GM19372 (cell line): Measurements from ENCODE around the gene PBX4.

Experiments
- ATAC-seq: cut with Tn5 transposase; IDR thresholded peaks from one replicate; pipeline ENCODE4 v1.9.1; 2021; ENCODE audit warnings: mild to moderate bottlenecking, low read depth, moderate library complexity; ENCODE audit not compliant: unreplicated experiment

The PBX4 gene

DNA sequence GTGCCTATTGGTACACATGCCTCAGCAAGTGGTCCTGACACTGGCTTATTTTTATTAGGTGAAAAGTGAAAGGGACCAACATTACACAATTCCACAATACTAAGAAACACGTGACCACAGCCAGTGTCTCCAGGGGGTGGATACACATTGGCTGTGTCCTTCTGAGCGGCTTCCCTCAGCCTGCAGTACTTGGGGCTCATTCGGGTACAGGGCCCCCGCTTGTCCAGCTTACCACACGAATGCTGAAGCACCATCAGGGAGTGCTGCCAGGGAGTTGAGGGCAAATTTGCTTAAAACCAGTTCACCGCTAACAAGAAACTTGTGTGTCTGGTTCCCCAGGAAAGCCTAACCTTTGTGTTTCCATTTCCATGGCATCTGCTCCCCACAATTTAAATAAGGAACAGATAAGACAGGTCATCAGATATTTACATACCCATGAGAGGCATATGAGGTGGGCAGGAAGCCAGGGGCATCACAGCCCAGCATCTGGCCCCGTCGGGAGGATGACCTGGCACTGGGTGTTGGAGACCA, 23.3 kb downstream of the PBX4 start:
- no peak for ATAC-seq

DNA sequence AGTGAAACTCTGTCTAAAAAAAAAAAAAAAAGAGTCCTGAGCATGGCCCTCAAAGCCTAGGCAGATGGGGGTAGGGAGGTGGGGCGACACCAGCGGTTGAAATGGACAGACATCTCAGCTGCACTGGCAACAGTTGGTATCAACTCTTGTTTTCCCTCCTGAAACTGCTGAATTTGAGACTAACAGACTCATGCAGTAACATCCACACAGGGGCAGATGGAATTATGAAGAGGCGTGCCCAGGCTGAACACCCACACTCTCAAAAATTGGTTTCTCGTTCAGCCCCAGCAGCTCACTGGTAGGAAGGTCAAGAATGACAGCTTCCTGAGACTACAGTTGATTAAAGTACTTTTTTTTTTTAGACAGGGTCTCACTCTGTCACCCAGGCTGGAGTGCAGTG, 24.1 kb downstream of the PBX4 start:
- ATAC-seq = no peak

DNA sequence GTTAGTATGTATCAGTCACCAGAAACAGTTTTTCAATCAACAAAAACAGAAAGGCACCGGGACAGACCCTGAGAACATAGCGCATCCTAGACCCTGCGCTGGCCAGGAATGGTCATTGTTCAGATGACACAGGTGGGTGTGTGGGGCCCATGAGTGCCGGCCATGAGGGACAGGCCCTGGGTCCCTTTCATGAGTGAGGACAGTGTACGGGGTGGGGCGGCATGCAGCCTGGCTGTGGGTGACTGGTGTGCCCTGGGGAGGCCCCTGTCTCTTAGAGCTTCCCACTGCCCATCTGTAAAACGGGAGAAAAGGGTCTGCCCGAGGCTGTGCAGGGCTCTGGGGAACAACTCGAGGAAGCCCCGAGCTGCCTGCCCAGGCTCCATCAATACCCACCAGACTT, 25.8 kb downstream of the PBX4 start:
- no peak for ATAC-seq

DNA sequence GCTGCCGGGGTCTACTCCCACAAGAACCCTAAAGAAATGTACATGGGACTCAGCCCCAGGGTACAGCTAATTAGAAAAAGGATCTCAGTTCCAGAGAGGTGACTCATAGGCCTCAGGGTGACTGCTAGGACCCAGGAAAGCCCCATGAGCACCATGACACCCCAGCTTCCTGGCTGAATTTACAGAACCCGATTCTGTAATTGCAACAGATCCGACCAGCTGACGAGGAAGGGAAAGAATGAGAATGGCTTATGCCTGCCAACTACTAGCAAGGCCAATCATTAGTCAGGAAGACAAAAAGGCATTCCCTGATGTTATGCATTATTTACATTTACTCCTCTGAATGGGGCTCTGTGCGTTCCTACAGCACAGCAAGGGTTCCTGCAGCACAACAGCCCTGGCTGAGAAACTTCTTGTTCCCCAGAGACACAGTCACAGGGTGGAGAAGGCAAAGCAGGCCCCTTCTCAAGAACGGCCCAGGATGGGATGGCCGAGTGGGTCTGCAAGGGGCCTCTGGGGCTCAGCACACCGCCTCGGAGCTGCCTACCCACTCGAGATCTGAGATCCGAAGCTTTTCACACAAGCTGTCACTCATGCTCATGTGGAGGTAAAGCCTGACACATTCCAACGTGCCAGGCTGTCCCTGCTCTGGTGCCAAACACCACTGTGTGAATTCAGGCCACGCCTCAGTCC, 27.2 kb downstream of the PBX4 start:
- no peak for ATAC-seq

GRCh38 chr19:19588546-19588945, 29.9 kb downstream of the PBX4 start:
- no peak for ATAC-seq

DNA sequence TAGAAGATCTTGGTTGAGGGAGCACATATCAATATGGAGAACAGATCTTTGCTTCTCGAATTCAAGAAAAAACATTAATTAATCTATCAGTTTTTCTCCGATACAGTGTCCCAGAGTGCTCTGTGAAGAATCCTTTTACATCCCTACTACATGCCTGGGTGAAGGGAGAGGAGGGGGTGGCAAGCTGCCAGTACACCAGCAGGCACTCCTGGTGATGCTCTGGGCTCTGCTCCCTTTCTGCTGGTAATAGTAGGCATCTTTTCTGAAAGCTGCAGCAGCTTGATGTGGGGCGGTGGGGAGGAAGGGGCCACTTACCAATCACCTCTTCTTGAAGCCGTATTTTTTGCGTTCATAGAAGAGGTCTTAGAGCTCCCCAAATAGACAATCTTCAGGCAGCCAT, 30.7 kb downstream of the PBX4 start:
- no peak for ATAC-seq

DNA sequence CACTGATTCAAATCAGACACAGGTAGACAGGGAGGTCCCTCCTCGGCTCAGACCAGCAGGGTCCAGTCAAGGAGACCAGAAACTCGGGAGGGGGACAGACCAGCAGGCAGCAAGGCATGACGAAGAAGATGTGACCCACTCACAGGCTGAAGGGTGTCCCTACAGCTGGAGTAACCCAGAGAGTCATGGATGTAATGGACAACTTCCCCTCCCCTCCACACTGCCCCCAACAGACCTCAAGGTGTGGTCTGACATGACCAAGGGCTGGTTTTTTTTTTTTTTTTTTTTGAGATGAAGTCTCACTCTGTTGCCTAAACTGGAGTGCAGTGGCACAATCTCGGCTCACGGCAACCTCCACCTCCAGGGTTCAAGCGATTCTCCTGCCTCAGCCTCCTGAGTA, 34.1 kb downstream of the PBX4 start:
- ATAC-seq = no peak

DNA sequence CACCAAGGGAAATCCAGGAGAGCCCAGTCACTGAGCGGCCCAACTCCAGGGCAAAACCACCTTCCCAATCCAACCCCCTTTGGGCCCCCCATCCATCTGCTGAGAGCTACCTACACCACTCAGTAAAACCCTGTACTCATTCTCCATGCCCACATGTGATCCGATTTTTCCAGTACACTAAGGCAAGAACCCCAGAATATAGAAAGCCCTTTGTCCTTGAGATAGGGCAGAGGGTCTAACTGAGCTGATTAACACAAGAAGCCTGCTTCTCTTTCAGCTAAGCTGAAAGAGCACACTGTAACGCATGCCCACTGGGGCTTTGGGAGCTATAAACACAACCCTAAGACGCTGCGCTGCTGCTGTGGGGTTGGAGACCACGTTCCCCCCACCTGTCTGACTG, 36.0 kb downstream of the PBX4 start:
- no peak for ATAC-seq

DNA sequence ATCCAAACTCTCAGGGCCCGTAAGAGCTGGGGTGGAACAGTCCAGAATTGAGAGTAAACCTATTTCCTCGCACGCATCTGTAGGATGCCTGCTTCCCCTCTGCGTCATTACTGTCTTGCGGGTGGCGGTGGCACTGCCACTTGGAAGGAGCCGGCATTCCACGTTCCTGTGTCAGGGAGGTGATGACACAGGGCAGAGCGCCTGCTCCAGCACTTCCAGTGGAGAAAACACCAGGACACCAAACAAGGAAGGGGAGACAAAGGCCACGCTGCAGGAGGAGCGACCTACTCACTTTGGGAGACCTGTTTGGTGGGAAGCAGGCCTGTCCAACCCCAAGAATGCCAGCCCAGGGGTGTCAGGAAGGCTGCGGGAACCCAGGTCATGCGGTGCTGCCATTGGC, 37.1 kb downstream of the PBX4 start:
- ATAC-seq = no peak

GRCh38 chr19:19580418-19580817, 38.1 kb downstream of the PBX4 start:
- no peak for ATAC-seq

DNA sequence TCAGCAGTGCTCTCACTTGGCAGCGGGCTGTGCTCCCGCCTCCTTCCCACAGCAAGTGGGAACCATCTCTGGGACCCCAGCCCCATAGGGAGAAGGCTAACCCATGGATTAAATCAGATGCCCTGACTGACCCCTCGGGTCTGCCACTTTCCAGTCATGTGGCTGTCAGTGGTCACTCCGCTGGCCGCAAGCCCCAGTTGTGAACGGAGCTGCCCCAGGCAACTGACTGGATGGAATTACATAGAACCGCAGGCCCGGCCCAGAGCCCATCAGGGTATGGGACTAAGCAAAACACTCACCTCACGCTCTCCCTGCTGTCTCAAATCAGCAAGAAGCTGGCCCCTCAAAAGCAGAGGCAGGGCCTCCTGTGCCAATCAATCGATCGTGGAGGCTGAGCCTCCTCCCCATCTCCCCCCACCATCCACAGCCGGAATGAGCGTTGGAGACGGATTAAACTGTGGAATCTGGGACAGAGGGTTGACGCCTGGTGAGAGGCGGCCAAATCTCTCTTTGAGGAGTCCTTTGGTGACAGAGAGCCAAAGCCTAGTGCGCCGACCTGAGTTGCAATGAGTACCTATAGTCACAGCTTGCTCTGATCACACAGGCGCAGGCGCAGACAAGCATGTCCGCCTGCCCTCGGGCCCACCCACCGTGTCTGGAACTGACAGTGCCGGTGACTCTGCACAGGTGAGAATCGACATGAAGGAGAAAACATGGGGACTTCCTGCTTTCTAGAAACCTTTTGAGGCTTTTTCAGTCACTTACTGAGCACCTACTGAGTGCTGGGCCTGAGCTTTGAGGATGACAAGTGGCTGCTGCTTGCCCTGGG, 38.7 kb downstream of the PBX4 start:
- ATAC-seq = no peak

DNA sequence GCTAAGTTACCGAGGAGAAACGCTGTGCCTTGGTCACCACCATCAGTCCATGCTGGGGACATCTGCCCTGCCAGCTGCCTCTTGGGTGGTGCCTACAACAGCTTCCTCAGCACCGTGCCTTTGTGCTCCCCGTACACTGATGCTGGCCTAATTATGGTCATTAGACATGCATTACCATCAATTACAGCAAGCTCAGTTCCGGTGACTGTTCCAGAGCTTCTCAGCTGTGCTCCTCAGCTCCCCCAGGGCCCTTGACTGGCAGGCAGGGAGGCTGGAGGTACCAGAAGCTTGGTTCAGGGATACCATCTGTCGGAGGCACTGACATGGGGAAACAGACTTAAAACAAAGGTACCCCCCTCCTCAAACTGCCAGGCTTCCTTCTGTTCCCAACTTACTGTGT, 40.2 kb downstream of the PBX4 start:
- no peak for ATAC-seq

- ATAC-seq = no peak
Observed at GRCh38 chr19:19575411-19575810, 43.1 kb downstream of the PBX4 start.

DNA sequence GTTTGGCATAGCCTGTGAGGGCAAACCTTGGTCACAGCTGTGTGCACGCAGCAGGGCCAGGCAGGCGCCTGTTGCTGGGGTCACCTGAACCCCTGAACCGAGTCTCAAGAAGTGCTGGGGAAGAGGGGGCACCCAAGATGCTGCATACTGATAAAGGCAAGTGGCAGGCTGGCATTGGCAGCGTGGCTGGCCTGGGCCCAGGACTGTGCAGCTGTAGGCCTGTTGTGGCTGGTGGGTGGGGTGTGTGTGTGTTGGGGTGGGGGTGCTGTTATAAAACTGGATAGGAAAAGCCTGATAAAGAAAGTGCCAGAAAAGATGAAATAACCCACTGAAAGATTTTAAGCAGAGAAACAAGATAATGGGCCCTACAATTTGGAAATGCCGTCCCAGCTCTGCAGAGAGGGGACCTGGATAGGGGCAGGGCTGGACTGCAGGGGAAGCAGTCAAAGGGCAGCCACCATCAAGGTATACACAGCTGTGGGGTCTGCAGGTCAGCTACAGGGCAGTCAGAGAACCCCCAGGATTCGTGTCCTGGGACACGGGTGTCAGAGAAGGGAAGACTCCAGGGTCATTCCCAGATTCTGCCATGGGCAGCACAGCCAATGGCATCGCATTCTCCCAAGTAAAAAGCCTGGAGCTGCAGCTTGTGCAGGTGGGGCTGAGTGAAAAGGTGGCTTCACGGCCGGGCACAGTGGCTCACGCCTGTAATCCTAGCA, 47.3 kb downstream of the PBX4 start:
- no peak for ATAC-seq

DNA sequence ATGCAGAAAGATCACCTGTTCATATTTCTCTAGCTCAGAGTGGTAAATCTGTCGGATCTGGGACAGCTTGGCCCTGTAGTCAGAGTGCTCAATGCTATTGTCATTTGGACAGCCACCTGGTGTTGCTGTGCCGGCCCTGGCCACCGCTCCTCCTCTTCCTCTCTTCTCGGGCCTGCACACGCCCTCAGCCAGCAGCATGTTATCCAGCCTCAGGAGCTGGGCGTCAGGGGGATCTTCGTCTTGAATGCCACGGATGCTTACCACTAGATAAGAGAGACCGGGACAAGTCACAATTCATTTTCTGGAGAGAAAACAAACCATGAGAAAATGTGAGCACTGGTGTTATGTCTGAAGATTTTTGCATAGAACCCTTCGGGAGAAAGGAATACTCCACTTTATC, 47.9 kb downstream of the PBX4 start:
- ATAC-seq = no peak

DNA sequence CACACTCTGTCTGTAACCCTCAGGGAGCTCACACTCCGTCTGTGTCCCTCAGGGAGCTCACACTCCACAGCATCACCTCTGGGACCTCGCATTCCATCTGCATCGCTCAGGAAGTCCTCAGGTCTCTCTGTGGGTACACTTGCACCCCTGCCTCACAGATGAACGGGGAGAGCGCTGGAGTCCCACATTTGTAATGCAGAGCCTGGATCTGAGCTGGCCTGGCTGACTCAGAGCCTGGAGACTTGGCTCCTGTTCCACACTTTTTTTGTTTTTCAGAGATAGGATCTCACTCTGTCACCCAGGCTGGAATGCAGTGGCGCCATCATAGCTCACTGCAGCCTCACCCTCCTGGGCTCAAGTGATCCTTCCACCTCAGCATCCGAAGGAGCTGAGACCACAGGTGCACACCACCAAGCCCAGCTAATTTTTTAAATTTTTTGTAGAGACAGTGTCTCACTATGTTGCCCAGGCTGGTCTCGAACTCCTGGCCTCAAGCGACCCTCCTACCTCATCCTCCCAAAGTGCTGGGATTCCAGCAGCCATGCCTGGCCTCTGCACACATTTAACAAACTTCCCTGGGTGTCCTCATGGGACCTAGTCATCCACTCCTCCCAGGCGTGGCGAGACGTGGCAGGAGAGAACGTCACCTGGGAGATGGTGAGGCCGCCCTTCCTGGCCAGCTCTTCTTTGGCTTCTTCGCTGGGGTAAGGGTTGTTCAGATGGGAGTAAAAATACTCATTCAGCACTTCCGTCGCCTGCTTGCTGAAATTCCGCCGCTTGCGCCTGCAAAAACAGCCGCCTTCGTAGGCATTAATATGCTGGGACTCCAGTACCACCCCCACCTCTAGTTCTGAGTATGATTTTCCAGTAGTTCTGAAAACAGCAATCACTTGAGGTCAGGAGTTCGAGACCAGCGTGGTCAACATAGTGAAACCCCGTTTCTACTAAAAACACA, 49.4 kb downstream of the PBX4 start:
- ATAC-seq = no peak

DNA sequence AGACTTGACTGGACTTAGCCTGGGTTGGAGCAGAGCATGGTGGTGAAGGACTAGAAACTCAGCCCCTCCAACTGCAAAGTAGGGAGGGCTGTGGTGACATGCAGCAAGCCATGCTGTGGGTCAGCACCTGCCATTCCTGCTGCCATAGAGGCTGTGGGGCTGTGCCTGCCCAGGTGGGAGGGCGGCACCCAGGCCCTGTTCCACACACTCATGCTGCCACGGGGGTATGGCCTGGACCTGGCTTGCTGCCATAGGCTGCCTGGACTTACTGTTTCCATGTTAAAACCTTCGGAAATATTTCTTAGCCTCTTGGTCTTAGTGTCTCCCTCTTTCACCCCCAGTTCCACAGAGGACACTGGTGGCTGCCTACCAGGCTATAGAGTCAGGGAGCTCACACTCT, 51.1 kb downstream of the PBX4 start:
- no peak for ATAC-seq

DNA sequence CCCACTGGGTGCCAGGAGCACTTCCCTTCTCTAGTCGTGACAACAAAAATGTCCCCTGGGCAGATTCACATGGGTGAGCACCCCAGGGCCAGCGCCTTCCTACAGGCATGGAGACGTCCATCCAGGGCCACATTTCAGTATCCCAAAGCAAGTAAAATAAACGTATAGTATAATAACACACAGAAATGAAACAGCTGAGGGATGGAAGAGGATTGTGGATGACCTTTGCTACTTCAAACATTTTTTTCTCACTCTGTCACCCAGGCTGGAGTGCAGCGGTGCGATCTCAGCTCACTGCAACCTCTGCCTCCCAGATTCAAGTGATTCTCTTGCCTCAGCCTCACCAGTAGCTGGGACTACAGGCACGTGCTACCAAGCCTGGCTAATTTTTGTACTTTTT, 52.2 kb downstream of the PBX4 start:
- no peak for ATAC-seq

- ATAC-seq = no peak
Observed at GRCh38 chr19:19563348-19563848, 55.1 kb downstream of the PBX4 start.
